AG20443 (cell line): ENCODE data around the gene TLE1.
"Not testable (repeated sequence)": the region's sequence is repeated elsewhere in the genome, so short reads cannot be mapped to it uniquely, and the experiment has no call there.

Source experiments
- DNase-seq: peaks from one replicate; pipeline ENCODE4 v3.0.0; 2012; ENCODE audit warnings: low spot score, mixed read lengths

TLE1 gene

GRCh38 chr9:81689343-81690175, at the start of gene TLE1:
Gene TLE1 (minus strand): TSS chr9:81689547. CDS start chr9:81688240, 1,307 bp downstream.
- DNase-seq: peak; percentile 97

GRCh38 chr9:81737871-81738507, 48.6 kb upstream of the TLE1 start:
- peak; percentile 89 for DNase-seq

- DNase-seq: not testable (repeated sequence)
Measured at GRCh38 chr9:81730498-81730897, 41.2 kb upstream of the TLE1 start.

- DNase-seq: no peak
Measured at GRCh38 chr9:81729135-81729534, 39.8 kb upstream of the TLE1 start.

- DNase-seq: no peak
Measured at GRCh38 chr9:81724242-81724889, 35.0 kb upstream of the TLE1 start.

- no peak for DNase-seq
Measured at GRCh38 chr9:81722277-81722676, 32.9 kb upstream of the TLE1 start.

- DNase-seq: no peak
Measured at GRCh38 chr9:81720450-81721086, 31.2 kb upstream of the TLE1 start.

- DNase-seq: no peak
Measured at GRCh38 chr9:81719972-81720371, 30.6 kb upstream of the TLE1 start.

- DNase-seq: no peak
Measured at GRCh38 chr9:81718244-81718643, 28.9 kb upstream of the TLE1 start.

- DNase-seq: no peak
Measured at GRCh38 chr9:81717747-81718077, 28.4 kb upstream of the TLE1 start.

GRCh38 chr9:81717061-81717746, 27.9 kb upstream of the TLE1 start:
- DNase-seq: no peak

GRCh38 chr9:81716409-81716808, 27.1 kb upstream of the TLE1 start:
- DNase-seq: no peak

- DNase-seq: no peak
Measured at GRCh38 chr9:81705578-81705977, 16.2 kb upstream of the TLE1 start.

GRCh38 chr9:81694541-81694940, 5.2 kb upstream of the TLE1 start:
- no peak for DNase-seq

GRCh38 chr9:81693671-81694378, 4.5 kb upstream of the TLE1 start:
- no peak for DNase-seq

GRCh38 chr9:81690251-81690851, 1.0 kb upstream of the TLE1 start:
- DNase-seq: peak; percentile 13

GRCh38 chr9:81689093-81689342, 329 bp downstream of the TLE1 start:
- not testable (repeated sequence) for DNase-seq

GRCh38 chr9:81688262-81689092, 870 bp downstream of the TLE1 start:
- peak; percentile 41 for DNase-seq

- no peak for DNase-seq
Measured at GRCh38 chr9:81687521-81688261, 1.7 kb downstream of the TLE1 start.
